Ascending aorta (tissue), 2 donors: ENCODE results near the gene RPLP2. TPM values are rescaled to one million over a fixed set of nuclear protein-coding genes. Genes with fewer than 3 reads are reported as not detected.

Experiments
- DNase-seq, 2 donors: peaks; one replicate each; pipeline ENCODE4 v3.0.0-alpha.2; 2019; ENCODE audit warnings: low spot score in 2 of 2
- H3K27ac ChIP-seq, 2 donors: fragments of 200-600 bp; sonication (generic); one replicate each; pipeline ENCODE4 v1.5.1; 2016 to 2017; ENCODE audit warnings: mild to moderate bottlenecking in 1 of 2
- H3K27me3 ChIP-seq: fragments of 200-600 bp; sonication (generic); one replicate; pipeline ENCODE4 v1.5.1; 2017
- H3K36me3 ChIP-seq, 2 donors: fragments of 200-600 bp; sonication (generic); one replicate each; pipeline ENCODE4 v1.5.1; 2016
- H3K4me1 ChIP-seq, 2 donors: fragments of 200-600 bp; sonication (generic); one replicate each; pipeline ENCODE4 v1.5.1; 2016 to 2017; ENCODE audit warnings: mild to moderate bottlenecking in 1 of 2
- H3K4me3 ChIP-seq, 2 donors: fragments of 200-600 bp; sonication (generic); one replicate each; pipeline ENCODE4 v1.5.1; 2016 to 2017; ENCODE audit warnings: mild to moderate bottlenecking in 1 of 2
- H3K9me3 ChIP-seq, 2 donors: fragments of 200-600 bp; sonication (generic); one replicate each; pipeline ENCODE4 v1.5.1; 2016
- CTCF ChIP-seq, 3 experiments: fragments of 200-600 bp in 2 of 3; fragments of 450-650 bp in 1 of 3; sonication (generic) in 2 of 3; IDR thresholded peaks; one replicate each; pipeline ENCODE4 v1.5.1; 2016 to 2019; ENCODE audit warnings: antibody characterized with exemption in 3 of 3, mild to moderate bottlenecking in 1 of 3, moderate library complexity in 1 of 3
- intact Hi-C: fragments of 100-400 bp; cut with DNase I; formaldehyde crosslinking; loops from one replicate; pipeline ENCODE4 v1.15.1; 2023
- total RNA-seq: library from RNA; depleted of rRNA; stranded (reverse); fragments of >200 nt; gene quantifications from one replicate; pipeline ENCODE4 v1.1.0, GENCODE V29; 2016

The RPLP2 gene
- total RNA-seq, 1 donor from 2014 or later, result 897 TPM

- no peak overlapping the region for H3K4me3 ChIP-seq
- intact Hi-C loops, result loop anchor here (1.0 to 10.0 kb wide), 5 partner anchors 64 to 917 kb away; partner anchors contain the start of genes AP2A2, CHID1 and CTSD
- no peak for TF ChIP-seq CTCF (IDR thresholded peaks at IDR 0.05)
- no peak for DNase-seq
- peaks cover 39 to 43% of the 10 kb centered on the region in 2 donors for H3K4me1 ChIP-seq
- no peaks in the 10 kb centered on the region for H3K36me3 ChIP-seq
- H3K27ac ChIP-seq, result no peak overlapping the region
- H3K9me3 ChIP-seq, result no peaks in the 10 kb centered on the region
- no peaks in the 10 kb centered on the region for H3K27me3 ChIP-seq
Observed at GRCh38 chr11:847876-848275, 38.1 kb downstream of the RPLP2 start.

GRCh38 chr11:848380-848931 lies 38.7 kb downstream of the RPLP2 start:
- Histone ChIP-seq H3K27ac (no peak overlapping the region), H3K4me3 (peak overlapping the region in 1 of 2 donors; percentile 71), H3K9me3 (no peaks in the 10 kb centered on the region), H3K4me1 (peaks cover 34 to 40% of the 10 kb centered on the region in 2 donors), H3K27me3 (no peaks in the 10 kb centered on the region), H3K36me3 (no peaks in the 10 kb centered on the region)
- intact Hi-C loops, result loop anchor here (1.0 to 10.0 kb wide), 5 partner anchors 64 to 916 kb away; partner anchors contain the start of genes AP2A2, CHID1 and CTSD
- TF ChIP-seq CTCF (IDR thresholded peaks at IDR 0.05), result peak; percentile 81 to 95 (median 94)
- DNase-seq, result no peak

GRCh38 chr11:849104-849824 lies 39.5 kb downstream of the RPLP2 start:
- no peak overlapping the region for H3K27ac ChIP-seq
- no peaks in the 10 kb centered on the region for H3K9me3 ChIP-seq
- intact Hi-C loops, result loop anchor here (5.0 to 10.0 kb wide), 4 partner anchors 63 to 916 kb away; partner anchors contain the start of genes AP2A2, CHID1 and CTSD
- DNase-seq, result no peak
- peak overlapping the region; percentile 55 to 71 for H3K4me3 ChIP-seq
- H3K4me1 ChIP-seq, result peaks cover 26 to 37% of the 10 kb centered on the region in 2 donors
- no peak for TF ChIP-seq CTCF (IDR thresholded peaks at IDR 0.05)
- no peaks in the 10 kb centered on the region for H3K36me3 ChIP-seq
- H3K27me3 ChIP-seq, result no peaks in the 10 kb centered on the region

GRCh38 chr11:849951-850774 lies 40.4 kb downstream of the RPLP2 start:
- Histone ChIP-seq H3K36me3 (no peaks in the 10 kb centered on the region), H3K27me3 (no peaks in the 10 kb centered on the region), H3K9me3 (no peaks in the 10 kb centered on the region), H3K27ac (no peak overlapping the region), H3K4me3 (peak overlapping the region; percentile 55 to 71), H3K4me1 (peaks cover 20 to 31% of the 10 kb centered on the region in 2 donors)
- no peak for TF ChIP-seq CTCF (IDR thresholded peaks at IDR 0.05)
- intact Hi-C loops, result loop anchor here (5.0 to 10.0 kb wide), 4 partner anchors 62 to 915 kb away; partner anchors contain the start of genes AP2A2, CHID1 and CTSD
- no peak for DNase-seq
